Neuronal stem cell (in vitro differentiated cells): ENCODE results near the gene TNFAIP8.

Experiments used
- DNase-seq: peaks from one replicate; pipeline ENCODE4 v3.0.0-alpha.2; 2013; ENCODE audit warnings: low spot score
- H2AFZ ChIP-seq: one replicate; pipeline ENCODE4 v1.6.1; 2013; ENCODE audit warnings: mild to moderate bottlenecking, low read length, inconsistent platforms
- H2AK5ac ChIP-seq: 2 replicates; pipeline ENCODE4 v1.6.1; 2013; ENCODE audit warnings: low read depth, mild to moderate bottlenecking, inconsistent platforms, low read length, moderate library complexity, mixed read lengths
- H2BK120ac ChIP-seq: 2 replicates; pipeline ENCODE4 v1.6.1; 2013; ENCODE audit warnings: low read depth, mild to moderate bottlenecking, inconsistent platforms, low read length, moderate library complexity, mixed read lengths
- H2BK12ac ChIP-seq: one replicate; pipeline ENCODE4 v1.6.1; 2013; ENCODE audit warnings: low read length, inconsistent platforms
- H2BK15ac ChIP-seq: 2 replicates; pipeline ENCODE4 v1.6.1; 2013; ENCODE audit warnings: mild to moderate bottlenecking, low read length, inconsistent platforms, mixed read lengths
- H2BK5ac ChIP-seq: one replicate; pipeline ENCODE4 v1.6.1; 2013; ENCODE audit warnings: inconsistent platforms, mild to moderate bottlenecking, low read length, moderate library complexity
- H3K14ac ChIP-seq: one replicate; pipeline ENCODE4 v1.6.1; 2013; ENCODE audit warnings: low read length, inconsistent platforms
- H3K18ac ChIP-seq: 2 replicates; pipeline ENCODE4 v1.6.1; 2013; ENCODE audit warnings: low read length, inconsistent platforms
- H3K23ac ChIP-seq: 2 replicates; pipeline ENCODE4 v1.6.1; 2013; ENCODE audit warnings: low read depth, mild to moderate bottlenecking, mixed read lengths, low read length, inconsistent platforms; ENCODE audit not compliant: poor library complexity
- H3K27ac ChIP-seq: replicated peaks from 3 replicates; pipeline ENCODE4 v1.5.1; 2013; ENCODE audit warnings: low read length, inconsistent platforms
- H3K27me3 ChIP-seq, 3 experiments: 2 replicates each; pipeline ENCODE4 v1.6.1; 2013; ENCODE audit warnings: low read length in 3 of 3, mild to moderate bottlenecking in 2 of 3, inconsistent platforms in 1 of 3, low read depth in 1 of 3, mixed read lengths in 1 of 3, moderate library complexity in 1 of 3; ENCODE audit not compliant: control insufficient read depth in 3 of 3, insufficient read depth in 3 of 3
- H3K36me3 ChIP-seq, 2 donors: replicated peaks in 1 of 2; 2 replicates each; pipeline ENCODE4 v1.6.1; 2013; ENCODE audit warnings: low read length in 2 of 2; ENCODE audit not compliant: control insufficient read depth in 2 of 2, insufficient read depth in 2 of 2
- H3K4ac ChIP-seq: 2 replicates; pipeline ENCODE4 v1.6.1; 2013; ENCODE audit warnings: inconsistent platforms, mild to moderate bottlenecking, low read length, moderate library complexity
- H3K4me1 ChIP-seq, 2 donors: 1 replicate in 1 of 2; 2 replicates in 1 of 2; pipeline ENCODE4 v1.6.1; 2013; ENCODE audit warnings: low read length in 2 of 2, low read depth in 1 of 2; ENCODE audit not compliant: control insufficient read depth in 2 of 2, insufficient read depth in 1 of 2
- H3K4me2 ChIP-seq: one replicate; pipeline ENCODE4 v1.6.1; 2013; ENCODE audit warnings: mild to moderate bottlenecking, low read length, inconsistent platforms; ENCODE audit not compliant: insufficient read depth, poor library complexity, severe bottlenecking
- H3K4me3 ChIP-seq, 2 donors: 2 replicates each; pipeline ENCODE4 v1.5.1; 2013; ENCODE audit warnings: low read length in 2 of 2, mild to moderate bottlenecking in 2 of 2, inconsistent platforms in 1 of 2, moderate library complexity in 1 of 2
- H3K79me1 ChIP-seq: one replicate; pipeline ENCODE4 v1.6.1; 2013; ENCODE audit warnings: low read depth, mild to moderate bottlenecking, inconsistent platforms, low read length, moderate library complexity
- H3K9ac ChIP-seq: one replicate; pipeline ENCODE4 v1.6.1; 2013; ENCODE audit warnings: mild to moderate bottlenecking, low read depth, low read length, inconsistent platforms; ENCODE audit not compliant: poor library complexity
- H3K9me3 ChIP-seq, 2 donors: replicated peaks in 1 of 2; 2 replicates each; pipeline versions ENCODE3 to v1.6.1; 2013; ENCODE audit warnings: low read length in 2 of 2, mild to moderate bottlenecking in 2 of 2, inconsistent platforms in 1 of 2, low read depth in 1 of 2, mixed read lengths in 1 of 2, moderate library complexity in 1 of 2; ENCODE audit not compliant: control insufficient read depth in 2 of 2, insufficient read depth in 1 of 2
- H4K8ac ChIP-seq: one replicate; pipeline ENCODE4 v1.6.1; 2013; ENCODE audit warnings: low read depth, mild to moderate bottlenecking, inconsistent platforms, low read length, moderate library complexity
- H4K91ac ChIP-seq: one replicate; pipeline ENCODE4 v1.6.1; 2013; ENCODE audit warnings: low read length, low read depth, mild to moderate bottlenecking, inconsistent platforms; ENCODE audit not compliant: poor library complexity
- WGBS, 2 donors: extraction: QIAGEN DNeasy Blood & Tissue Kit; methylation state at CpG; one replicate each; pipeline ENCODE4 v1.1.7; 2013; ENCODE audit warnings: missing lambda C conversion rate in 2 of 2, mixed read lengths in 1 of 2; ENCODE audit not compliant: insufficient read length in 2 of 2, insufficient replicate concordance in 1 of 2; ENCODE audit errors: extremely low coverage in 2 of 2; 5-methylcytosine and 5-hydroxymethylcytosine counted together

Gene TNFAIP8

GRCh38 chr5:119410448-119411159 is 54.8 kb downstream of the TNFAIP8 start:
- H2BK120ac ChIP-seq = no peak overlapping the region
- H2BK12ac ChIP-seq = no peak overlapping the region
- no peak overlapping the region for H3K4ac ChIP-seq
- H3K9ac ChIP-seq = no peak overlapping the region
- no peak overlapping the region for H2BK5ac ChIP-seq
- H3K9me3 ChIP-seq = no peaks in the 10 kb centered on the region
- no peak overlapping the region for H4K8ac ChIP-seq
- H3K27ac ChIP-seq = no peak overlapping the region
- no peak overlapping the region for H3K14ac ChIP-seq
- H2AFZ ChIP-seq = no peak overlapping the region
- H4K91ac ChIP-seq = no peak overlapping the region
- no peak for DNase-seq
- H3K18ac ChIP-seq = no peak overlapping the region
- no peaks in the 10 kb centered on the region for H3K27me3 ChIP-seq
- H3K23ac ChIP-seq = no peak overlapping the region
- H3K79me1 ChIP-seq = no peaks in the 10 kb centered on the region
- peaks cover 0 to 2% of the 10 kb centered on the region in 2 donors for H3K4me1 ChIP-seq
- H3K4me3 ChIP-seq = no peak overlapping the region
- no peak overlapping the region for H3K4me2 ChIP-seq
- no CpG with 5 or more reads among the region's 4 CpGs for WGBS, 2 donors
- no peak overlapping the region for H2AK5ac ChIP-seq
- H2BK15ac ChIP-seq = no peak overlapping the region
- no peaks in the 10 kb centered on the region for H3K36me3 ChIP-seq

GRCh38 chr5:119411361-119412278 is 55.8 kb downstream of the TNFAIP8 start:
- H3K4me1 ChIP-seq = peaks cover 0 to 2% of the 10 kb centered on the region in 2 donors

GRCh38 chr5:119412279-119413227 is 56.7 kb downstream of the TNFAIP8 start:
- no peak overlapping the region for H3K14ac ChIP-seq
- H3K79me1 ChIP-seq = no peaks in the 10 kb centered on the region
- H3K18ac ChIP-seq = no peak overlapping the region
- no peaks in the 10 kb centered on the region for H3K9me3 ChIP-seq
- no peak overlapping the region for H3K4me3 ChIP-seq
- no peak overlapping the region for H3K23ac ChIP-seq
- no peak overlapping the region for H2BK12ac ChIP-seq
- H2BK120ac ChIP-seq = no peak overlapping the region
- no peak overlapping the region for H3K4ac ChIP-seq
- H3K4me1 ChIP-seq = peaks cover 0 to 2% of the 10 kb centered on the region in 2 donors
- no peak overlapping the region for H2BK5ac ChIP-seq
- H3K27ac ChIP-seq = no peak overlapping the region
- peak overlapping the region; percentile 52 for H3K4me2 ChIP-seq
- no peak overlapping the region for H4K8ac ChIP-seq
- peak overlapping the region; percentile 94 for H2AFZ ChIP-seq
- H3K27me3 ChIP-seq = no peaks in the 10 kb centered on the region
- no CpG with 5 or more reads among the region's 9 CpGs for WGBS, 2 donors
- H2BK15ac ChIP-seq = no peak overlapping the region
- no peak overlapping the region for H2AK5ac ChIP-seq
- H3K9ac ChIP-seq = no peak overlapping the region
- no peaks in the 10 kb centered on the region for H3K36me3 ChIP-seq
- DNase-seq = no peak
- no peak overlapping the region for H4K91ac ChIP-seq

More at GRCh38 chr5:119411361-119412278, 55.8 kb downstream of the TNFAIP8 start:
- peak; percentile 77 for DNase-seq
- Histone ChIP-seq H3K14ac (no peak overlapping the region), H3K27ac (no peak overlapping the region), H3K18ac (no peak overlapping the region), H2BK5ac (no peak overlapping the region), H2AFZ (peak overlapping the region; percentile 94), H2BK15ac (no peak overlapping the region), H3K9ac (no peak overlapping the region), H3K4ac (no peak overlapping the region), H3K23ac (no peak overlapping the region), H3K27me3 (no peaks in the 10 kb centered on the region), H3K4me3 (peak overlapping the region; percentile 46 to 79), H2BK120ac (no peak overlapping the region), H2BK12ac (no peak overlapping the region), H3K79me1 (no peaks in the 10 kb centered on the region), H4K8ac (no peak overlapping the region), H4K91ac (no peak overlapping the region), H3K4me2 (peak overlapping the region; percentile 52), H3K9me3 (no peaks in the 10 kb centered on the region), H3K36me3 (no peaks in the 10 kb centered on the region), H2AK5ac (no peak overlapping the region)
- no CpG with 5 or more reads among the region's 15 CpGs for WGBS, 2 donors
